CD1c-positive myeloid dendritic cell (primary cell): ENCODE data around the gene POU2AF3.

Experiments used
- DNase-seq: peaks from one replicate; pipeline ENCODE4 v3.0.0-alpha.2; 2016; ENCODE audit errors: extremely low spot score

The POU2AF3 gene

GRCh38 chr11:111327908-111328624 lies 29.7 kb downstream of the POU2AF3 start:
- no peak for DNase-seq

GRCh38 chr11:111329306-111330204 lies 31.2 kb downstream of the POU2AF3 start:
- DNase-seq, result no peak

- DNase-seq, result no peak
Observed at GRCh38 chr11:111330234-111330893, 32.0 kb downstream of the POU2AF3 start.

- no peak for DNase-seq
Observed at GRCh38 chr11:111331711-111332479, 33.5 kb downstream of the POU2AF3 start.

GRCh38 chr11:111334532-111335502 lies 36.5 kb downstream of the POU2AF3 start:
- DNase-seq, result no peak

- DNase-seq, result no peak
Observed at GRCh38 chr11:111335549-111335948, 37.2 kb downstream of the POU2AF3 start.

- DNase-seq, result no peak
Observed at GRCh38 chr11:111336062-111336461, 37.7 kb downstream of the POU2AF3 start.

GRCh38 chr11:111336582-111337256 lies 38.4 kb downstream of the POU2AF3 start:
- DNase-seq, result no peak

- no peak for DNase-seq
Observed at GRCh38 chr11:111339758-111340388, 41.5 kb downstream of the POU2AF3 start.

GRCh38 chr11:111342329-111342728 lies 44.0 kb downstream of the POU2AF3 start:
- DNase-seq, result no peak

GRCh38 chr11:111344032-111344431 lies 45.7 kb downstream of the POU2AF3 start:
- DNase-seq, result no peak

- no peak for DNase-seq
Observed at GRCh38 chr11:111347002-111347722, 48.8 kb downstream of the POU2AF3 start.

- DNase-seq, result peak; percentile 2
Observed at GRCh38 chr11:111347723-111348115, 49.4 kb downstream of the POU2AF3 start.

- no peak for DNase-seq
Observed at GRCh38 chr11:111348147-111348546, 49.8 kb downstream of the POU2AF3 start.

- DNase-seq, result no peak
Observed at GRCh38 chr11:111349191-111349695, 50.9 kb downstream of the POU2AF3 start.

GRCh38 chr11:111350811-111351210 lies 52.5 kb downstream of the POU2AF3 start:
- no peak for DNase-seq

GRCh38 chr11:111351374-111352055 lies 53.2 kb downstream of the POU2AF3 start:
- DNase-seq, result no peak

- no peak for DNase-seq
Observed at GRCh38 chr11:111352231-111352746, 53.9 kb downstream of the POU2AF3 start.
